ENCODE results near the gene SAMD4A. TPM values are rescaled to one million over a fixed set of nuclear protein-coding genes. Genes with fewer than 3 reads are reported as not detected.

SAMD4A gene
- total and polyA plus RNA-seq, 2 of the 4 experiments (the other 2 are of a cell fraction), result 22.9 to 38.2 TPM

DNA sequence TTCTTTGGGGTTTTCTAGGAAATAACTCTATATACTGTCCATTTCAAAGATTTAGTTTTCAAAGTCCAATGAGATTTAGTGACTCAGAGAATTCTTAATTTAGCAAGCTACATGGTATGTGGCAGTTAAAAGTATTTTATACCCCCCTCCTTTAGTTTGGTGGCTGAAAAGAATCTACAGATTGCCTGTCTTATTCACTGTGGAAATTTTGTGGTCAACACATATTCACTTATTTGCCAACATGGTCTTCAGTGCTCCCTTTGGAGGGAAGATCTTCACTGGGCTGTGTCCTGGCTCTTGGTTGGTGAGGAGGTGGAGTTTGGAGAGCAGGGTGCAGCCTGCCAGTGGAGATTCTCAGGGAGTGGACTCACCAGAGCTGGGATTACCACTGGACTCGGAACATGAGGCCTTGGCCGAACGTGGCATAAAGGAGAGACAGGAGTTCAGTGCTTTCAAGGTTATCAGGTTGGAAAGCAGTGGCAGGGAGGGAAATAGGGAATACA is 39.8 kb downstream of the SAMD4A start:
- dilution Hi-C loops (cut with HindIII; ENCODE audit: low sequenced_read_pairs, unreplicated experiment), result no loop called here
- H4K5ac ChIP-seq (ENCODE audit: low read depth, low read length), result peak overlapping the region; percentile 65; the same call in 1 of the 2 replicates
- peak overlapping the region; percentile 90; the same call in 2 of the 3 replicates for H2BK15ac ChIP-seq (ENCODE audit: low read depth, low read length)
- H2BK20ac ChIP-seq (ENCODE audit: low read depth, low read length), result peak overlapping the region; percentile 100
- H4K8ac ChIP-seq (ENCODE audit: low read depth in 2 of 2, low read length in 2 of 2), result peak overlapping the region; percentile 44 to 77; a peak in 3 of 4 replicates
- peak overlapping the region; percentile 94 for H2AK9ac ChIP-seq (replicated peaks; ENCODE audit: low read depth, low read length, poor library complexity)
- TF ChIP-seq SMC3 (IDR thresholded peaks at IDR 0.05; ENCODE audit: low read depth, low read length) (no peak), CEBPB (IDR thresholded peaks at IDR 0.05; ENCODE audit: low read depth, low read length) (peak; percentile 32; the same call in 1 of the 2 replicates)
- peak overlapping the region; percentile 88 for H3K18ac ChIP-seq (ENCODE audit: low read depth, low read length)
- H3K9ac ChIP-seq (ENCODE audit: low read depth, low read length), result peak overlapping the region; percentile 32; the same call in 1 of the 2 replicates
- 100% methylated on average over 2 of the region's 3 CpGs; no CpG with 5 or more reads in 1 of the 2 experiments for WGBS, 2 experiments (ENCODE audit: extremely low coverage in 2 of 2, insufficient read length in 1 of 2)
- ATAC-seq (ENCODE audit: low read depth) (peak; percentile 63), DNase-seq (peak; percentile 83)
- H3K56ac ChIP-seq (ENCODE audit: extremely low read depth, insufficient read depth, low read length), result peak overlapping the region; percentile 24; the same call in 1 of the 2 replicates
- H2AK5ac ChIP-seq (ENCODE audit: low read depth, low read length), result peak overlapping the region; percentile 99
- H3K4me2 ChIP-seq (ENCODE audit: low read depth, low read length), result peak overlapping the region; percentile 7; the same call in 1 of the 2 replicates
- H3K27ac ChIP-seq (ENCODE audit: insufficient read depth, low read length), result peak overlapping the region; percentile 26
- POLR2A ChIA-PET (ENCODE audit: unreplicated experiment), result no interaction called here
- peak overlapping the region; percentile 96 for H2BK5ac ChIP-seq (ENCODE audit: low read depth, low read length, poor library complexity, severe bottlenecking)
- peak overlapping the region; percentile 99 for H3K4ac ChIP-seq (ENCODE audit: low read depth, low read length)
- peak overlapping the region; percentile 66 for H2AFZ ChIP-seq (replicated peaks; ENCODE audit: low read length, poor library complexity)
- H4K20me1 ChIP-seq (ENCODE audit: insufficient read depth, low read length), result peaks cover 28% of the 10 kb centered on the region
- CTCF ChIA-PET, result interaction anchor here (0.6 kb wide), 1 partner anchor 10 kb away, joined by 4 read pairs; no protein-coding TSS in a partner anchor
- in situ Hi-C loops (cut with MboI; ENCODE audit: low sequenced_read_pairs), result no loop called here
- H3K9me1 ChIP-seq (ENCODE audit: insufficient read depth, low read length), result peaks cover 34% of the 10 kb centered on the region
- H3K14ac ChIP-seq (replicated peaks; ENCODE audit: low read depth, low read length), result peak overlapping the region; percentile 93
- peaks cover 31 to 81% of the 10 kb centered on the region in 2 experiments for H3K79me1 ChIP-seq (ENCODE audit: low read depth in 1 of 2, low read length in 2 of 2)
- no peaks in the 10 kb centered on the region for H3K27me3 ChIP-seq (ENCODE audit: control insufficient read depth, insufficient read depth, low read length)
- peak overlapping the region; percentile 93 for H2BK120ac ChIP-seq (ENCODE audit: low read depth, low read length)
- no peaks in the 10 kb centered on the region for H3K9me3 ChIP-seq (ENCODE audit: control insufficient read depth, insufficient read depth, low read length)
- no peak overlapping the region for H3K4me3 ChIP-seq (ENCODE audit: insufficient read depth, low read depth, low read length)
- BruUV-seq (replicated peaks), result no TSS peak
- peaks cover 2% of the 10 kb centered on the region for H3K36me3 ChIP-seq (ENCODE audit: control insufficient read depth, insufficient read depth, low read length)
- intact Hi-C loops (cut with micrococcal nuclease), result no loop called here
- H3K23ac ChIP-seq (ENCODE audit: low read depth, low read length), result peak overlapping the region; percentile 97
- H4K91ac ChIP-seq (ENCODE audit: insufficient read depth, low read depth, low read length), result peak overlapping the region; percentile 81
- peaks cover 24% of the 10 kb centered on the region for H3K4me1 ChIP-seq (ENCODE audit: control insufficient read depth, insufficient read depth, low read length)
